Naive B cell (primary cell): Measurements from ENCODE around the gene DMBT1. TPM values are rescaled to one million over a fixed set of nuclear protein-coding genes. Genes with fewer than 3 reads are reported as not detected.
A peak's percentile ranks its signal among the peaks of the same experiment; 100 is the strongest.
"Not testable (repeated sequence)": the region's sequence is repeated elsewhere in the genome, so short reads cannot be mapped to it uniquely, and the experiment has no call there.

ENCODE experiments used
- ATAC-seq, 2 donors: fragments of 150-1000 bp; cut with Tn5 transposase; 2 replicates each; pipeline ENCODE4 v1.10.0; 2021; ENCODE audit warnings: low read depth in 2 of 2, mild to moderate bottlenecking in 2 of 2, moderate library complexity in 2 of 2
- DNase-seq: peaks from one replicate; pipeline ENCODE4 v3.0.0; 2022
- H3K27ac Mint-ChIP-seq, 6 donors: one replicate each; pipeline ENCODE4 v1.8.0; 2020 to 2022; ENCODE audit warnings: mild to moderate bottlenecking in 6 of 6, mixed read lengths in 6 of 6, moderate library complexity in 5 of 6, inconsistent platforms in 2 of 6
- H3K27me3 Mint-ChIP-seq, 3 donors: one replicate each; pipeline ENCODE4 v1.8.0; 2021 to 2022; ENCODE audit warnings: mixed read lengths in 3 of 3, mild to moderate bottlenecking in 1 of 3
- H3K36me3 Mint-ChIP-seq, 2 donors: one replicate each; pipeline ENCODE4 v1.8.0; 2020 to 2022; ENCODE audit warnings: mixed read lengths in 2 of 2, inconsistent platforms in 1 of 2, mild to moderate bottlenecking in 1 of 2
- H3K4me1 Mint-ChIP-seq, 3 donors: one replicate each; pipeline ENCODE4 v1.8.0; 2020 to 2022; ENCODE audit warnings: mixed read lengths in 3 of 3, inconsistent platforms in 1 of 3, mild to moderate bottlenecking in 1 of 3, moderate library complexity in 1 of 3
- H3K4me3 Mint-ChIP-seq, 8 donors: one replicate each; pipeline ENCODE4 v1.8.0; 2020 to 2022; ENCODE audit warnings: mild to moderate bottlenecking in 8 of 8, mixed read lengths in 8 of 8, moderate library complexity in 8 of 8, inconsistent platforms in 2 of 8
- H3K9me3 Mint-ChIP-seq, 7 donors: one replicate each; pipeline ENCODE4 v1.8.0; 2020 to 2022; ENCODE audit warnings: mixed read lengths in 7 of 7, mild to moderate bottlenecking in 5 of 7, inconsistent platforms in 2 of 7, moderate library complexity in 1 of 7
- polyA plus RNA-seq, 6 donors: library from polyadenylated mRNA; unstranded; fragments of 300-500 nt; fragmentation: Illumina TruSeq; gene quantifications; one replicate each; pipeline ENCODE4 v1.2.3, GENCODE V29; 2021; ENCODE audit warnings: low read depth in 6 of 6

DMBT1 gene
- polyA plus RNA-seq, 6 donors from 2014 or later = not detected

DNA sequence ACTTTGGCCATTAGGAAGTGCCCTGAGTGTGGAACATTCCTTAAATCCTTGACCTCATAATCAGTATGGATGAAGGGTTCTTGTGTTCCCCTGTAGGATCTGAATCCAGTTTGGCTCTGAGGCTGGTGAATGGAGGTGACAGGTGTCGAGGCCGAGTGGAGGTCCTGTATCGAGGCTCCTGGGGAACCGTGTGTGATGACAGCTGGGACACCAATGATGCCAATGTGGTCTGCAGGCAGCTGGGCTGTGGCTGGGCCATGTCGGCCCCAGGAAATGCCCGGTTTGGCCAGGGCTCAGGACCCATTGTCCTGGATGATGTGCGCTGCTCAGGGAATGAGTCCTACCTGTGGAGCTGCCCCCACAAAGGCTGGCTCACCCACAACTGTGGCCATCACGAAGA is 60.4 kb downstream of the DMBT1 start:
- not testable (repeated sequence) for H3K4me3 Mint-ChIP-seq, ATAC-seq, H3K36me3 Mint-ChIP-seq, H3K27ac Mint-ChIP-seq, DNase-seq, H3K4me1 Mint-ChIP-seq
- peaks cover 0 to 11% (median 5%) of the 10 kb centered on the region in 7 donors for H3K9me3 Mint-ChIP-seq
- H3K27me3 Mint-ChIP-seq = peaks cover 7 to 17% (median 8%) of the 10 kb centered on the region in 3 donors

DNA sequence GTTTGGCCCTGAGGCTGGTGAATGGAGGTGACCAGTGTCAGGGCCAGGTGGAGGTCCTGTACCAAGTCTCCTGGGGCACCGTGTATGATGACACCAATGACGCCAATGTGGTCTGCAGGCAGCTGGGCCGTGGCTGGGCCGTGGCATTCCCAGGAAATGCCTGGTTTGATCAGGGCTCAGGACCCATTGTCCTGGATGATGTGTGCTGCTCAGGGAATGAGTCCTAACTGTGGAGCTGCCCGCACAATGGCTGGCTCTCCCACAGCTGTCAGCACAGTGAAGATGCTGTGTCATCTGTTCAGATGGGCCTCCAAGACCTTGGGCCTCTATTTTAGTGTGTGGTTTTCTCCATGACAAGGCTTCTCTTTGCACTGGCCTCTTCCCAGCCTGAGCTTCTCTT is 64.0 kb downstream of the DMBT1 start:
- no peak overlapping the region for H3K27ac Mint-ChIP-seq
- peaks cover 8 to 28% (median 10%) of the 10 kb centered on the region in 3 donors for H3K27me3 Mint-ChIP-seq
- ATAC-seq (no peak), DNase-seq (no peak)
- H3K4me1 Mint-ChIP-seq = no peaks in the 10 kb centered on the region
- no peak overlapping the region for H3K4me3 Mint-ChIP-seq
- H3K36me3 Mint-ChIP-seq = no peaks in the 10 kb centered on the region
- peaks cover 0 to 11% (median 3%) of the 10 kb centered on the region in 7 donors for H3K9me3 Mint-ChIP-seq

DNA sequence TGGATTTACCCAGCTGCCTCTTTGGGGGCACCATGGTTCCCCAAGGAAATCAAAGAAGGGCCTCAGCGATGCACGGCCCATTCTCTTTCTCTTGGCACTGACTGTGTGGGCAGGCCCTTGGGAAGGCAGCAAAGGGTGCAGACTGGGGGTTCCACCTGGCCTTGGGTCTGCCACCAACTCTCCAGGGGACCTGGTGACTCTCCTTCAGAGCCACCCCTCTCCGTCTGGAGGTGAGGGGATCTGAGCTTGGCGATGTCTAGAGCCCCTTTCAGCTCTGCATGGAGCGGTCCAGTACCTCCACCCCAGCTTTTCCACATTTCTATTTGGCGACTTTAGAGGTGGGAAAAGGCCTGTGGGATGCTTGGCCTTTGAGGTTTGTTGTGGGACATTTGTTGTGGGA is 70.0 kb downstream of the DMBT1 start:
- H3K36me3 Mint-ChIP-seq = no peaks in the 10 kb centered on the region
- H3K9me3 Mint-ChIP-seq = peaks cover 0 to 5% (median 0%) of the 10 kb centered on the region in 7 donors
- ATAC-seq (no peak), DNase-seq (no peak)
- no peaks in the 10 kb centered on the region for H3K4me1 Mint-ChIP-seq
- no peak overlapping the region for H3K4me3 Mint-ChIP-seq
- no peak overlapping the region for H3K27ac Mint-ChIP-seq
- peaks cover 7 to 15% (median 11%) of the 10 kb centered on the region in 3 donors for H3K27me3 Mint-ChIP-seq

DNA sequence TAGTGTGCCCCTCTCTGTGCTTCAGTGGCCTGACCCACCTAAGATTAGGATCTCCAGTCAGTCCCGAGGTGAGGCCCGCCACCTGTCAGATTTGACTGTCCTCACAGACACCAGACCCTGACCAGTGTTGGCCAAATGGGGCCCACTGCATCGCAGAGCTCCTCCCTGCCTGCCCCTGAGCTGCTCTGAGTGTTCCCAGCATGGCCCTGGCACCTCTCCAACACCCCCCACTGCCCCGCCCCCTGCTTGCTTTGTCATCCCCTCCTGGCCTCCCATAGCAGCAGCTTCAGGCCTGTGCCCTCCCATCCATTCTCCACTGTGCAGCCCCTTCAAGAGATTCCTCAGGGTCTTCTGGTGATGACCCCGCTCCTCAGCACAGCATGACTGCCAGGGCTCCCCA is 71.5 kb downstream of the DMBT1 start:
- no peak for ATAC-seq
- Mint-ChIP-seq H3K4me1 (no peaks in the 10 kb centered on the region), H3K9me3 (peaks cover 0 to 5% (median 0%) of the 10 kb centered on the region in 7 donors), H3K36me3 (no peaks in the 10 kb centered on the region), H3K4me3 (no peak overlapping the region), H3K27me3 (peaks cover 4 to 15% (median 13%) of the 10 kb centered on the region in 3 donors), H3K27ac (peak overlapping the region in 1 of 6 donors; percentile 52)
- no peak for DNase-seq

DNA sequence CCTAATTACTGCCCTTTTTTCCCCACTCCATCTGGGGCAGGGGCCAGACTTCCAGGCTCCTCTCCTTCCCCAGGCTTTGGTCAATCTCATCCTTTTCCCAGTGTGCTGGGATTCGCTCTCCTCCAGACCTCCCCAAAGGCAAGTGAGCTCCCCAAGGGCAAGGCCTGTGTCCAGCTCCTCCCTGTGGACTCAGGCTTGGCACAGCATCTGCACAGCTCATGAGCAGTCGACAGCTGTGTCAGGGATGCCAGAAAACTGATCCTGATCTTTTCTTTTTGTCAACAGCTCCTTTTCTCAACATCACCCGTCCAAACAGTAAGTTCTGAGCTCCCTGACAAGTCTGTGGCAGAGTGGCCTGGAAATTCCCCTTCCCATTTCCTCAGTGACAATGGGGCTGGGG is 72.0 kb downstream of the DMBT1 start:
- H3K36me3 Mint-ChIP-seq = no peaks in the 10 kb centered on the region
- peaks cover 4 to 15% (median 12%) of the 10 kb centered on the region in 3 donors for H3K27me3 Mint-ChIP-seq
- H3K9me3 Mint-ChIP-seq = peaks cover 0 to 5% (median 0%) of the 10 kb centered on the region in 7 donors
- H3K4me3 Mint-ChIP-seq = no peak overlapping the region
- H3K4me1 Mint-ChIP-seq = no peaks in the 10 kb centered on the region
- H3K27ac Mint-ChIP-seq = no peak overlapping the region
- DNase-seq = no peak
- no peak for ATAC-seq

DNA sequence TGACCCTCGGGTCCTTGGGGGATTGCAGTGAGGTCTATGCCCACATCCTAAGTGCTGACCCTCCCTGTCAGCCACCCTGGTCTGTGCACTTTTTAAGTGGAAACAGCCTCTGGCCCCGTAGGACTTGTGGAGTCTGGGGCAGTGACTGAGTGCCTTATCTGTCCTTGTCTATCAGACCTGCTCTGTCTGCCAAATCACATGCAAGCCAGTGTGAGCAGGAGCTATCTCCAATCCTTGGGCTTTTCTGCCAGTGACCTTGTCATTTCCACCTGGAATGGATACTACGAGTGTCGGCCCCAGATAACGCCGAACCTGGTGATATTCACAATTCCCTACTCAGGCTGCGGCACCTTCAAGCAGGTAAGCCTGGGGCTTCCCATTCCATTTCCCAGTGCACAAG is 76.4 kb downstream of the DMBT1 start:
- H3K36me3 Mint-ChIP-seq = no peaks in the 10 kb centered on the region
- H3K27me3 Mint-ChIP-seq = peaks cover 0 to 15% (median 7%) of the 10 kb centered on the region in 3 donors
- ATAC-seq = no peak
- peaks cover 0 to 5% (median 0%) of the 10 kb centered on the region in 7 donors for H3K9me3 Mint-ChIP-seq
- no peak overlapping the region for H3K27ac Mint-ChIP-seq
- no peaks in the 10 kb centered on the region for H3K4me1 Mint-ChIP-seq
- DNase-seq = no peak
- H3K4me3 Mint-ChIP-seq = no peak overlapping the region

DNA sequence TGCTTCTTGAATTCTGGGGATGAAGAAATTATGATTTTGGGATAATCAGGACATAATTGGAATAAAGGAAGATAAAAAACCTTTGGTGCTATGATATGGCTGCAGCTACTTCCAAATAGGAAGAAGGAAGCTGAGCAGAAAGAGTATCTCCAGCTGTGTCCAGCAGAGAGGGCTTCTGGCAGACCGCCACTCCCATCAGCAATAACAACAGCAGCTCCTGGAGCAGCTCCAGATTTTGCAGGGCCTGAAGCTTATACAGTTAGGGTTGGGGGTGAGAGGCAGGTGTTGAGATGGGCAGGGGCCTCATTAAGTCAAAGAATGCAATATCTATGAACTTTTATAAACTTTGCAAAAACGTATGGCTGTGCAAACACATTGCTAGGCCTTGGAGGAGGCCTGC is 76.8 kb downstream of the DMBT1 start:
- ATAC-seq = no peak
- Mint-ChIP-seq H3K4me1 (no peaks in the 10 kb centered on the region), H3K27me3 (peaks cover 0 to 12% (median 12%) of the 10 kb centered on the region in 3 donors), H3K4me3 (no peak overlapping the region), H3K27ac (no peak overlapping the region), H3K36me3 (no peaks in the 10 kb centered on the region), H3K9me3 (peaks cover 0 to 4% (median 0%) of the 10 kb centered on the region in 7 donors)
- DNase-seq = no peak

DNA sequence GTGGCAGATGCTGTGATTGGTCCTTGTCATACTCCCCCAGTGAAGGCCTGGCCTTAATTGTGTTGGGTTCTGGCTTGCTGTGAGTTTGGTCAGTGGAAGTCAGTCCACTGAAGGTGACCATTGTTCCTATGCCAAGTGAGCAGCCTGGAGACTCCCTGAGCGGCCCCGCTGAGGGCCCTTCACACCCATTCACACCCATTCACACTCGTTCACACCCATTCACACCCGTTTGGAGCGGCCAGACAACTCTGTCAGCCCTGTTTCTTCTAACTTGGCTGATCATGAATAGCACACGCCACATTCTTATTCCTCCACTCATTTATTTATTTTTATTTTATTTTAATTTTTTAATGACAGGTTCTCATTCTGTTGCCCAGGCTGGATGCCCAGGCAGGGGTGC is 77.6 kb downstream of the DMBT1 start:
- no peaks in the 10 kb centered on the region for H3K4me1 Mint-ChIP-seq

DNA sequence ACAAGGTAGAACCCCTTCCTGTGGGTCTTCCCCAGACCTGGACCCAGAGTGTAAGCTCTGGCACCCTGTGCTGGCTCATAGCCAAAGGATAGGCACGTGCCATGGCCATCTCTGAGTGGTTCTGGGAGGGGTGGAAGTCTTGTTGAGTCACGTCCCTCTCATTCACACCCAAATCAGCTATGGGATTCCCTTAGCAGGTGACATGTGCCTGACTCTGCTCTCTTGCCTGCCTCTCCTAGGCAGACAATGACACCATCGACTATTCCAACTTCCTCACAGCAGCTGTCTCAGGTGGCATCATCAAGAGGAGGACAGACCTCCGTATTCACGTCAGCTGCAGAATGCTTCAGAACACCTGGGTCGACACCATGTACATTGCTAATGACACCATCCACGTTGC is 79.2 kb downstream of the DMBT1 start:
- Mint-ChIP-seq H3K9me3 (peaks cover 0 to 1% (median 0%) of the 10 kb centered on the region in 7 donors), H3K4me3 (no peak overlapping the region), H3K36me3 (no peaks in the 10 kb centered on the region), H3K4me1 (no peaks in the 10 kb centered on the region), H3K27me3 (peaks cover 0 to 20% (median 7%) of the 10 kb centered on the region in 3 donors), H3K27ac (no peak overlapping the region)
- ATAC-seq = no peak
- DNase-seq = no peak

More for the DNA sequence above, 77.6 kb downstream of the DMBT1 start:
- Mint-ChIP-seq H3K4me3 (no peak overlapping the region), H3K27me3 (peaks cover 0 to 17% (median 7%) of the 10 kb centered on the region in 3 donors), H3K36me3 (no peaks in the 10 kb centered on the region), H3K27ac (no peak overlapping the region), H3K9me3 (peaks cover 0 to 1% (median 0%) of the 10 kb centered on the region in 7 donors)
- no peak for ATAC-seq
- no peak for DNase-seq

DNA sequence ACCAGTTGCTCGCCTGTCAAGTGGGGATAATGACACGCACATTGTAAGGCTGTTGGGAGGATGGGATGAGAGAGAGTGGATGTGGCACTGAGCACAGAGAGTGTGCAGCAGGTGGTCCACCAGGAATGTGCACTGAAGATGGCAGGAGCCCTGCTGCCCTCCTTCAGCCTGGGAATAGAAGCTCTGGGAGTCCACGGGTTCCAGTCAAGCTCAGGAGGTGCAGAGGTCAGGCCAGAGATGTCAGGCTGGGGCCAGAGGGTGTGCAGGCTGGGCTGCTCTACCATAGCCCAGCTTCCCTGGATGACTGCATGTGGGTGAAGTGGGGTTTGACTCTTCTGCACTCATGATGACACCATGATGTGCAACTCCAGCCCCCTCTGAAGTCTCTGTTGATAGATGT is 80.4 kb downstream of the DMBT1 start:
- no peak for ATAC-seq
- Mint-ChIP-seq H3K4me3 (no peak overlapping the region), H3K36me3 (no peaks in the 10 kb centered on the region), H3K27me3 (peaks cover 0 to 18% (median 4%) of the 10 kb centered on the region in 3 donors), H3K27ac (no peak overlapping the region), H3K4me1 (no peaks in the 10 kb centered on the region), H3K9me3 (peaks cover 0 to 1% (median 0%) of the 10 kb centered on the region in 7 donors)
- DNase-seq = no peak

DNA sequence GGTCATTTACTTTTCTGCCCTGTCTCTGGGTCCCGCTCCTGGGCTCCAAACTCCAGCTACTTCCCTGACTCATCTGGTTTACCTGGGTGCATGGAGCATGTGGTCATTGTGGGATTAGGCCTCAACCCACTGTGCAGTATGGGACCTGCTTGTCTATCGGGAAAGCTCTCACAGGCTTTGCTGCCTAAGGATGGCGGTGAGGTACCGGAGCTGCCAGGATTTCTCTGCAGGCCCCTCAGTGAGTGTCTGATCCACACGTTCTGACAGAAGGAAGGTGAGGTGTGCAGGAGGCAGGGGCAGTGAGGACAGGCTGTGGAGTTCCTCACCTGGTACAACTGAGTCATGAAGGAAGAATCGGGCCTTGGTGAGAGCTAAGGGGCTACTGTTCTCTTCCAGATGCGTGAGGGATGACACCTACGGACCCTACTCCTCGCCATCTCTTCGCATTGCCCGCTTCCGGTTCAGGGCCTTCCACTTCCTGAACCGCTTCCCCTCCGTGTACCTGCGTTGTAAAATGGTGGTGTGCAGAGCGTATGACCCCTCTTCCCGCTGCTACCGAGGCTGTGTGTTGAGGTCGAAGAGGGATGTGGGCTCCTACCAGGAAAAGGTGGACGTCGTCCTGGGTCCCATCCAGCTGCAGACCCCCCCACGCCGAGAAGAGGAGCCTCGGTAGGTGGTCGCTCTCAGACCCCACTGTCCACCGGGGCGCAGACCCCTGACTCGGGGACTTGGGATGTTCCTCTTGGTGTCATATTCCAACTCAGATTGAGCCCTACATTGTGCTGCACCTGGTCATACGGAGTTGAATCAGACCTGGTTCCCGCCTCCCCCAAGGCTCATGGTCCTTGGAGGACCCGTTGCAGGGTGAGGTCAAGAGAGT is 82.4 kb downstream of the DMBT1 start:
- DNase-seq = no peak
- Mint-ChIP-seq H3K4me1 (no peaks in the 10 kb centered on the region), H3K9me3 (peaks cover 0 to 1% (median 0%) of the 10 kb centered on the region in 7 donors), H3K27ac (no peak overlapping the region), H3K27me3 (peaks cover 0 to 24% (median 0%) of the 10 kb centered on the region in 3 donors), H3K4me3 (no peak overlapping the region), H3K36me3 (no peaks in the 10 kb centered on the region)
- ATAC-seq = no peak

DNA sequence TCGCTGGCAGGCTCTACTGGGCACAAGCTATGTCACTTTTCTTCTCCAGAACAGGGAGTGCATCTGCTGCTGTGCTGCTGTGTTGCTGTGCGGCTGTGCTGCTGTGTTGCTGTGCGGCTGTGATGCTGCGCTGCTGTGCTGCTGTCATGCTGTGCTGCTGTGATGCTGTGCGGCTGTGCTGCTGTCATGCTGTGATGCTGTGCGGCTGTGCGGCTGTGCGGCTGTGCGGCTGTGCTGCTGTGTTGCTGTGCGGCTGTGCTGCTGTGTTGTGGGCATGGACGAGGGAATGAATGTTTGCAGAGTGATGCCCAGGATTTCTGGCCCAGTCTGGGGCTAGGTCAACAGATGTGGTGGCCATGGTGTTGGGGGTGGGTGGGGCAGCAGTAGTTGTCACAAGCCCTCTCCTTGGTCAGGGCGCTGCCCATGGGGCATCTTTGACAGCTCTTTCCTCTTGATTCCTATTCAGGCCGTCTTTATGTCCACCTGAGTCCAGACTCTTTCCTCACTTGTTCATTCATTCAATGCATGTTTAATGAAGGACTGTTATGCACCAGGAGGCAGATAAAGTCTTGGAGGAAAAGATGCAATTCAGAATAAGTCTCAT is 83.5 kb downstream of the DMBT1 start:
- ATAC-seq (no peak), DNase-seq (no peak)
- no peaks in the 10 kb centered on the region for H3K36me3 Mint-ChIP-seq
- no peak overlapping the region for H3K4me3 Mint-ChIP-seq
- H3K27me3 Mint-ChIP-seq = peaks cover 0 to 24% (median 0%) of the 10 kb centered on the region in 3 donors
- H3K9me3 Mint-ChIP-seq = peaks cover 0 to 1% (median 0%) of the 10 kb centered on the region in 7 donors
- H3K27ac Mint-ChIP-seq = no peak overlapping the region
- H3K4me1 Mint-ChIP-seq = no peaks in the 10 kb centered on the region

DNA sequence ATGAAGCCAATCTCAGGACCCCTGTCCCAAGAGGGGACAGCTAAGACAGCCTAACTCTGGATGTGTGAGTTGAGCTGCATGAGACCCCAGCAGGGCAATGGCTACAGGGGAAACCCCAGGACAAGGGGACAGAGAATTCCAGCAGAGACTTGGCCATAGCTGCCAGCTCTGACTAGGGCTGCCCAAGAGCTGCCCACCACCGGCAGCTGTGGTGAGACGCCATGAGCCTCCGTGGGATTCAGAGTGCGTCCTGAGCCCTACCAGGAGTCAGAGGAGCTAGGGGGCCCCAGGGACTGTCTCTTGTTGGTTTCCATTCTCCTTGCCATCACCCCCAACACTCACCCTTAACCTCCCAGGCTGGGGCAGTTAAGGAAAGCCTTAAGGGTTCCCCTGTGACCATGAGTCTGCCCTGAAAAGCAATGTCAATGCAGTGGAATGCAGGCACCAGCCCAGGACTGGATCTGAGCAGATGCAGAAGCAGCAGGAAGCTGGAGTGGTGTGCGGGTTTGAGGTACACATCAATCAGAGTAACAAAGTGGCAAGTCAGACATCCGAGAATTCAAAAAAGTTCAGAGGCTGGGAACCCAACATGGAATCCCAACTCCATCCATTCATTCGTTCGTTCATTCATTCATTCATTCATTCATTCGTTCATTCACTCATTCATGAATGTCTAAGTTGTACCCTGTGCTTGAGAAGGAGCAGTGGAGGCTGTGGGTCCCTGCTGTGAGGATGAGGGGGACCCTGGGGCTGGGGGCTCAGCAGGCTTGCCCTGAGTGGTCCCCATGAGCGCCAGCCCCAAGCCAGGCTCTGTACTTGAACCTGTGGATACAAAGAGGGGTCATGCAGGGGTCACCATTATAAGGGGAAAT is 86.2 kb downstream of the DMBT1 start:
- H3K36me3 Mint-ChIP-seq = no peaks in the 10 kb centered on the region
- H3K9me3 Mint-ChIP-seq = peaks cover 0 to 3% (median 0%) of the 10 kb centered on the region in 7 donors
- DNase-seq (no peak), ATAC-seq (no peak)
- no peak overlapping the region for H3K4me3 Mint-ChIP-seq
- H3K4me1 Mint-ChIP-seq = no peaks in the 10 kb centered on the region
- H3K27ac Mint-ChIP-seq = peak overlapping the region in 1 of 6 donors; percentile 80
- H3K27me3 Mint-ChIP-seq = peaks cover 0 to 34% (median 13%) of the 10 kb centered on the region in 3 donors
